Activated T-cell treated with anti-CD3 and anti-CD28 coated beads for 4 hours (primary cell): ENCODE data around the gene TNFSF11.

Source experiments
- DNase-seq: peaks from one replicate; pipeline ENCODE4 v3.0.0-alpha.2; 2020

The TNFSF11 gene

GRCh38 chr13:42656161-42656560, 82.2 kb downstream of the TNFSF11 start:
- DNase-seq = no peak

- DNase-seq = no peak
These were observed 83.0 kb downstream of the TNFSF11 start for GRCh38 chr13:42656958-42657357.
